DOHH2 (cell line): ENCODE data around the gene LIMK1.

Experiments
- EZH2phosphoT487 ChIP-seq: fragments of 200-600 bp; sonication (generic); IDR thresholded peaks from 2 replicates; pipeline ENCODE4 v1.6.1; 2017; ENCODE audit warnings: borderline replicate concordance, mild to moderate bottlenecking, antibody characterized with exemption, low read length, moderate library complexity, mixed read lengths
- TF ChIP-seq, protein P1 (sequence below): fragments of 200-600 bp; sonication (generic); IDR thresholded peaks from one replicate; pipeline ENCODE4 v1.5.1; 2014; ENCODE audit warnings: antibody characterized with exemption, mild to moderate bottlenecking, low read depth, low read length; ENCODE audit not compliant: poor library complexity, severe bottlenecking

DNA sequence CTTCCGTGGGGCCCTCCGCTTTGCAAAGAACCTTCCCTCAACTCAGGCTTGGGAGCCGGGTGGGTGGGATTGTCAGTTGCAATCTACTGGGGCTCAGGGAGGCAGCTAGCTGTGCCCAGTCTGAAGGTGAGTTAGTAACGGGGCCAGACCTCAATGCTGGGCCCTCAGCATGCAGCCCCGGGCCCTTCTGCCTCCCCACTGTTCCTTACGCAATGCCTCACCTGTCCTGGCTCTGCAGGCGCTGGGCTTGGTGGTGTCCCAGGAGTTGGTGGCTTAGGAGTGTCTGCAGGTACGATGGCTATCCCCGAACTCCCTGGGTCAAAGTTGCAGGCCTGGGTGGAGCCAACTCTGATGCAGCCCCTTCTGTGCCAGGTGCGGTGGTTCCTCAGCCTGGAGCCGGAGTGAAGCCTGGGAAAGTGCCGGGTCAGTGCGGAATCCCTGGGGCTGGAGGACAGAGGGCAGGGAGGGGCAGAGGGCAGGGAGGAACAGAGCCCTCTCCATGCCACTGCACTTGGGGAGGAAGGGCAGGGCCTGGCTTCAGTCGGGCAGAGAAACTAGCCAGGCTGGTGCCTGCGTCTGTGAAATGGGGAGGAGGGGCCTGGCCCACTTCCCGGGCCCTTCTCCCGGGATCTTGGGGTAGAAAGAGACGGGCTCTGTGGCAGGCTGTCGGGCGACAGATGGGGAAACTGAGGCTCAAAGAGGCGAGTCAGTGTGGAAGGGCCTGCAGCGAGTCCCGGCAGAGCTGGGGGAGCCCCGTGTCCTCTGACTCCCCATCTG is 40.7 kb upstream of the LIMK1 start:
- TF ChIP-seq, protein P1, sequence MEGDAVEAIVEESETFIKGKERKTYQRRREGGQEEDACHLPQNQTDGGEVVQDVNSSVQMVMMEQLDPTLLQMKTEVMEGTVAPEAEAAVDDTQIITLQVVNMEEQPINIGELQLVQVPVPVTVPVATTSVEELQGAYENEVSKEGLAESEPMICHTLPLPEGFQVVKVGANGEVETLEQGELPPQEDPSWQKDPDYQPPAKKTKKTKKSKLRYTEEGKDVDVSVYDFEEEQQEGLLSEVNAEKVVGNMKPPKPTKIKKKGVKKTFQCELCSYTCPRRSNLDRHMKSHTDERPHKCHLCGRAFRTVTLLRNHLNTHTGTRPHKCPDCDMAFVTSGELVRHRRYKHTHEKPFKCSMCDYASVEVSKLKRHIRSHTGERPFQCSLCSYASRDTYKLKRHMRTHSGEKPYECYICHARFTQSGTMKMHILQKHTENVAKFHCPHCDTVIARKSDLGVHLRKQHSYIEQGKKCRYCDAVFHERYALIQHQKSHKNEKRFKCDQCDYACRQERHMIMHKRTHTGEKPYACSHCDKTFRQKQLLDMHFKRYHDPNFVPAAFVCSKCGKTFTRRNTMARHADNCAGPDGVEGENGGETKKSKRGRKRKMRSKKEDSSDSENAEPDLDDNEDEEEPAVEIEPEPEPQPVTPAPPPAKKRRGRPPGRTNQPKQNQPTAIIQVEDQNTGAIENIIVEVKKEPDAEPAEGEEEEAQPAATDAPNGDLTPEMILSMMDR = no peak
- no peak for TF ChIP-seq EZH2phosphoT487
